D721Med (cell line): ENCODE results near the gene FAM174C.

Experiments
- DNase-seq: peaks from one replicate; pipeline ENCODE4 v3.0.0; 2011; ENCODE audit warnings: low spot score; ENCODE audit not compliant: insufficient read length
- FAIRE-seq: peaks from 2 replicates; lab custom pipeline; 2011; peaks lifted over from hg19 to GRCh38; lab: Jason Lieb, UNC
- TF ChIP-seq, protein P1 (sequence below): IDR thresholded peaks from 2 replicates; pipeline ENCODE4 v1.5.1; 2012; ENCODE audit warnings: mild to moderate bottlenecking, control low read depth; ENCODE audit not compliant: insufficient read depth; ENCODE audit errors: missing control alignments

FAM174C gene

DNA sequence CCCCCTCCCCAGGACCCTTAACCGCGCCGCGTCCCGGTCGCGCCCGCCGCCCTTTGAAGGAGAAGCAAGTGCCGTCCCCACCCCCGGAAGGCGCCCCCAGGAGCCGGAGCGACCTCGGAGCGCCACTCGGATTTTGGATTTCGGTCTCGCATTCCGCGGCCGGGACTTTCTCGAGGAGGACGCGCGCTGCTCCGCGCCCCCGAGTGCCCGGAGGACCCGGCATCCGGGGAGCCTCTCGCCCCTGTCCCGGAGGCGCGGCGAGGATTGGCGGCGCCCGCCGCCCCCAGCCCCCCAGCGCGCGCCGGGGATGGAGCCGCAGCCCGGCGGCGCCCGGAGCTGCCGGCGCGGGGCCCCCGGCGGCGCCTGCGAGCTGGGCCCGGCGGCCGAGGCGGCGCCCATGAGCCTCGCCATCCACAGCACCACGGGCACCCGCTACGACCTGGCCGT, 25.3 kb upstream of the FAM174C start:
- DNase-seq = no peak
- TF ChIP-seq, protein P1, sequence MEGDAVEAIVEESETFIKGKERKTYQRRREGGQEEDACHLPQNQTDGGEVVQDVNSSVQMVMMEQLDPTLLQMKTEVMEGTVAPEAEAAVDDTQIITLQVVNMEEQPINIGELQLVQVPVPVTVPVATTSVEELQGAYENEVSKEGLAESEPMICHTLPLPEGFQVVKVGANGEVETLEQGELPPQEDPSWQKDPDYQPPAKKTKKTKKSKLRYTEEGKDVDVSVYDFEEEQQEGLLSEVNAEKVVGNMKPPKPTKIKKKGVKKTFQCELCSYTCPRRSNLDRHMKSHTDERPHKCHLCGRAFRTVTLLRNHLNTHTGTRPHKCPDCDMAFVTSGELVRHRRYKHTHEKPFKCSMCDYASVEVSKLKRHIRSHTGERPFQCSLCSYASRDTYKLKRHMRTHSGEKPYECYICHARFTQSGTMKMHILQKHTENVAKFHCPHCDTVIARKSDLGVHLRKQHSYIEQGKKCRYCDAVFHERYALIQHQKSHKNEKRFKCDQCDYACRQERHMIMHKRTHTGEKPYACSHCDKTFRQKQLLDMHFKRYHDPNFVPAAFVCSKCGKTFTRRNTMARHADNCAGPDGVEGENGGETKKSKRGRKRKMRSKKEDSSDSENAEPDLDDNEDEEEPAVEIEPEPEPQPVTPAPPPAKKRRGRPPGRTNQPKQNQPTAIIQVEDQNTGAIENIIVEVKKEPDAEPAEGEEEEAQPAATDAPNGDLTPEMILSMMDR = no peak
- FAIRE-seq = no peak

DNA sequence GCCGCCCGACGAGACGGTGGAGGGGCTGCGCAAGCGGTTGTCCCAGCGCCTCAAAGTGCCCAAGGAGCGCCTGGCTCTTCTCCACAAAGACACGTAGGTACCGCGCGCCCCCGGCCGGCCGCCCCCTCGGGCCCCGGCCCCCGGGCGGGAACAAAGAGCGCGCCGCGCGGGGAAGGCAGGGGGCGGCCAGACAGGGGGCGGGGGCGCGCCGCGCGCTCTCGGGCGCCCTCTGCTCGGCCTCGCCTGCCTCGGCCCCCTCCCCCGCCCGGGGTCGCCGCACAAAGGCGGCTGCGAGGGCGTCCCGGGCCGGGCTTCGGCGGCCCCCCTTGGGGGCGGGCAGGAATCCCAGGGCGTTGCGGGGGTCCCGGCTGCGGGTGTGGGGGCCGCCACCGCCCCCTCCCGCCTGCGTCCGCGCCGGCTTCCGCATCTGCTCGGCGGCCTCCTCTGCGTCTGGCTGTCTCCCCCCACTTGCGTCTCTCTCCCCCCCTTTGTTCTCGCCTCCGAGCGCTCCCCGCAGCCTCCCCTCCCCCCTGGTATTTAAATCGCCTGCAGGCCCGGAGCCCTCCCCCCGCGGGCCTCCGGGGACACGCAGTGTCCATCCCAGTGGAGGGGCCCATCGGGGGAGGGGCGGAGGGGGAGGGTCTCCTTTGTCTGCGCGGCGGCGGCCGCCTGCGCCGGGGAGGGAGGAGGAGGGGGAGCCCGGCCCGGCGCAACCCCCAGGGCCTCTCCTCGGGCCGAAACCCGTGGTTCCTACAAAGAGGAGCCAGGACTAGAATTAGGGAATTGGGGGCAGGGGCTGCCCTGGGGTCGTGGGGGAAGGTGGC, 24.7 kb upstream of the FAM174C start:
- no peak for DNase-seq
- no peak for FAIRE-seq

DNA sequence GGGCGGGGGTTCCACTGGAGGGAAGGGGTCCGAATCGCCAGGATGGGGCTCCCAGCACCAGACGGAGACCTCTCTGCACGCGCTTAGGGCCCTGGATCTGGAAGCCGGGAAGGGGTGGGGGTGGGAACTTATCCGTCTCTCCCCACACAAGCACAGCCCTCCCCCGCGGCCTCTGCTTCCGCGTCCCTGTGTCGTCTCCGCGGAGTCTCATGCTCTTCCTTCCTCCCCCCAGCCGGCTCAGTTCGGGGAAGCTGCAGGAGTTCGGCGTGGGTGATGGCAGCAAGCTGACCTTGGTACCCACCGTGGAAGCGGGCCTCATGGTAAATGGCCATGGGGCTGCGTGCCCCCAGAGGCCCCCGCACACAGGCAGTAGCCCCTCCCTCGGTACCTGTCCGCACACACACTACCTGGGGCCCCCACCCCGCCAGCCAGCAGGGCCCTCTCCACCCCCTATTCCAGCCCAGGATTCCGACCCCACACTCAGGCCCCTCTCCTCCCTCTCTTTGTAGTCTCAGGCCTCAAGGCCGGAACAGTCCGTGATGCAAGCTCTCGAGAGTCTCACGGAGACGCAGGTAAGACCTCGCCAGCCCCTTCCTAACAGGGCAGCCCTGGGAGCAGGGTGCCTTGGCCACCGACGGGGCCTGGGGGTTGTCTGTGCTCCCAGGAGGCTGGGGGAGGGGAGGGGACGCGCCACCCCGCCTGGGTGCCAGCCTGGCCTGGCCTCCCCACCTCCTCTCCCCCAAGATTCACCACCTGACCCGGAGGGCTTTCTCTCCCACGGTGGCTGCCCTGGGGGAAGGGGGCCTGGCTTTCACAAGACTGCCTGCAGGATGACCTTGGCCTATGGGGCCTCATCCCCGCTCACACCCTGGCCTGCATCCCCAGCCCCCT, 23.8 kb upstream of the FAM174C start:
- TF ChIP-seq, protein P1 = no peak
- FAIRE-seq (no peak), DNase-seq (no peak)

More for the DNA sequence above, 24.7 kb upstream of the FAM174C start:
- TF ChIP-seq, protein P1 = no peak

DNA sequence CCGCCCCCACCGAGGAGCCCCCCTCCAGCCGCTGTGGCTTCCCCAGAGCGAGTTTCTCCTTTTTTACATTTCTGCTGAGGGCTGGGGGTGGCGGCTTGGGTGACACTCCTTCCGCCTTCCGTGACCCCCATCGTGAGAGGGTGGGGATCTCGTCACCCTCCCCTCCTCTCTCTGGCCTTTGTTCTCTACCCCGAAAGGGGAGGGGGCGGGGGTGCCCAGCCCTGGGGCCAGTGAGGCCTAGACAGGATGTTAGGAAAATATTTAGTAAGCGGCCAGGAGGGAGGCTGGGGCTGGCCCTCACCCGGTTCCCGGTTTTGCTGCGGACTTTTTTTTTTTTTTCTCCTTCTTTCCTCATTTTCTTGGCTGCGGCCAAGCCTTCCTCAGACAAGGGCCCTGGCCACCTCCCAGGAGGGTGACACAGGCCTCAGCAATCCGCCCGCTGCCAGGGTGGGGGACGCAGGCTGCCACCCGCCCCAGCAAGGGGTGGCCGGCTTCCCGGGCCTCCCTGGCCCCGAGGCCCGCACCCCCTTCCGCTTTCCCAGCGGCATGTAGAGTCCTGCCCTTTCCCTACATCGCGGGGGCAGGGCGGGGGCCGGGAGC, 23.0 kb upstream of the FAM174C start:
- no peak for DNase-seq
- TF ChIP-seq, protein P1 = no peak
- no peak for FAIRE-seq

DNA sequence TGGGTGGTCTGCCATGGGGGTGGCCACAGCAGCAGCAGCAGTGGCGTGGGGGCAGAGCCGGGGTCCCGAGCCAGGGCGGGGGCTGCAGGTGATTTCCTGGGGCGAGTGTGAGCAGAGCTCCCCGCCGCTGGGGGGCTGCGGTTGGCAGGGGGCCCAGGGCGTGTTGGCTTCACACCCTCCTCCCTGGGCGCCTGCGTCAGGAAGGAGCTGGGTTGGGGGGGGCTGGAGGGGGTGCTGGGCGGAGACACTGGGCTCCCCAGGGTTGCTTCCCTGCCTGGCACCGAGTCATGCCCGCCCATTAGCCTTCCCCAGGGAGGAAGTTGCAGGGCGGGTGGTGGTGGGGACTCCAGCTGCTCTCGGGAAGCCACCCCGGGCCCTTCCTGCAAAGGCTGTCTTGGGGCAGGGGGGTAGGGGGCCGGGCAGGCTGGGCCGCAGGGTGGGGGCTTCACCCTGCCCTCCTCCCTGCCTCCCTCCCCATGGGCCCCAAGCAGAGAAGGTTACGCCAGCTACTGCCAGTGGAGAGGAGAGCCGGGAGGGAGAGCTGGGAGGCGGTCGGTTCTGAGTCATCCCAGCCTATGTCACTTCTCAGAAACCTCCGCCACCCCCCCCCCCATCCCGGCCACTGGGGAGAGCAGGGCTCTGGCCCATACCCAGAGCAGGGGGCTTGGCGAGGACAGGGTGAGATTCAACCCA, 22.4 kb upstream of the FAM174C start:
- TF ChIP-seq, protein P1 = no peak
- DNase-seq (no peak), FAIRE-seq (no peak)

DNA sequence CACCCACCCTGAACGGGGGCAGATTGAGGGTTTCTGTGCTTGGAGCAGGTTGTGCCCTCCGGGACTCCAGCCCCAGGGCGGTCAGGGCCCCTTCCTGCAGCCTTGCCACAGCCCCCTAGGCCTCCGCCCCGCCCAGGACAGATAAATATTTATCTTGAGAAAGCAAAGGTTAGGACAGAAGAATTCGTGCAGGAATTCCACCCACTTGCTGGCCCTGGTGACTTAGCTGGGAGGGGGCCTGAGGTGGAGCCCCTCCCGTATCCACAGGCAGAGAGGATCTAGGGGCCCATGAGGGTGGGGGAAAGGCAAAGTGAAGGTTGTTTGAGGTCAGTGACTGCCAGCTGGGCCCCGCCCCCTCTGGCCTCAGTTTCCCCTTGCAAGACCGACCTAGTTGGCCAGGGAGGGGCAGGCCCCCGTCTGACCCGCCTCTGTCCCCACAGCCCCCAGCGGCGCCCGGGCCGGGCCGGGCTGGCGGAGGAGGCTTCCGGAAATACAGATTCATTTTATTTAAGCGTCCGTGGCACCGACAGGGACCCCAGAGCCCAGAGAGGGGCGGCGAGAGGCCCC, 21.7 kb upstream of the FAM174C start:
- DNase-seq (no peak), FAIRE-seq (no peak)
- TF ChIP-seq, protein P1 = no peak
